Nephron progenitor cell (in vitro differentiated cells): ENCODE results near the gene TPH1.

Experiments
- DNase-seq: peaks from one replicate; pipeline ENCODE4 v3.0.0; 2021
- H3K27ac Mint-ChIP-seq: 2 replicates; pipeline ENCODE4 v1.8.0; 2021; ENCODE audit warnings: mild to moderate bottlenecking, moderate library complexity, mixed read lengths
- H3K27me3 Mint-ChIP-seq: 2 replicates; pipeline ENCODE4 v1.8.0; 2021; ENCODE audit warnings: mild to moderate bottlenecking, low read depth, mixed read lengths; ENCODE audit not compliant: poor library complexity
- H3K36me3 Mint-ChIP-seq: 2 replicates; pipeline ENCODE4 v1.8.0; 2021; ENCODE audit warnings: low read depth, mixed read lengths
- H3K4me1 Mint-ChIP-seq: 2 replicates; pipeline ENCODE4 v1.8.0; 2021; ENCODE audit warnings: mixed read lengths
- H3K4me3 Mint-ChIP-seq: 2 replicates; pipeline ENCODE4 v1.8.0; 2021; ENCODE audit warnings: mild to moderate bottlenecking, moderate library complexity, mixed read lengths
- H3K9me3 Mint-ChIP-seq: 2 replicates; pipeline ENCODE4 v1.8.0; 2021; ENCODE audit warnings: mild to moderate bottlenecking, moderate library complexity, mixed read lengths
- TF ChIP-seq, protein P1 (sequence below): fragments of 200-600 bp; sonication (generic); IDR thresholded peaks from 2 replicates; pipeline ENCODE4 v1.5.0; 2021; ENCODE audit warnings: antibody characterized with exemption

Gene TPH1

GRCh38 chr11:18065572-18065971 is 19.5 kb upstream of the TPH1 start:
- TF ChIP-seq, protein P1, sequence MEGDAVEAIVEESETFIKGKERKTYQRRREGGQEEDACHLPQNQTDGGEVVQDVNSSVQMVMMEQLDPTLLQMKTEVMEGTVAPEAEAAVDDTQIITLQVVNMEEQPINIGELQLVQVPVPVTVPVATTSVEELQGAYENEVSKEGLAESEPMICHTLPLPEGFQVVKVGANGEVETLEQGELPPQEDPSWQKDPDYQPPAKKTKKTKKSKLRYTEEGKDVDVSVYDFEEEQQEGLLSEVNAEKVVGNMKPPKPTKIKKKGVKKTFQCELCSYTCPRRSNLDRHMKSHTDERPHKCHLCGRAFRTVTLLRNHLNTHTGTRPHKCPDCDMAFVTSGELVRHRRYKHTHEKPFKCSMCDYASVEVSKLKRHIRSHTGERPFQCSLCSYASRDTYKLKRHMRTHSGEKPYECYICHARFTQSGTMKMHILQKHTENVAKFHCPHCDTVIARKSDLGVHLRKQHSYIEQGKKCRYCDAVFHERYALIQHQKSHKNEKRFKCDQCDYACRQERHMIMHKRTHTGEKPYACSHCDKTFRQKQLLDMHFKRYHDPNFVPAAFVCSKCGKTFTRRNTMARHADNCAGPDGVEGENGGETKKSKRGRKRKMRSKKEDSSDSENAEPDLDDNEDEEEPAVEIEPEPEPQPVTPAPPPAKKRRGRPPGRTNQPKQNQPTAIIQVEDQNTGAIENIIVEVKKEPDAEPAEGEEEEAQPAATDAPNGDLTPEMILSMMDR: no peak

DNA sequence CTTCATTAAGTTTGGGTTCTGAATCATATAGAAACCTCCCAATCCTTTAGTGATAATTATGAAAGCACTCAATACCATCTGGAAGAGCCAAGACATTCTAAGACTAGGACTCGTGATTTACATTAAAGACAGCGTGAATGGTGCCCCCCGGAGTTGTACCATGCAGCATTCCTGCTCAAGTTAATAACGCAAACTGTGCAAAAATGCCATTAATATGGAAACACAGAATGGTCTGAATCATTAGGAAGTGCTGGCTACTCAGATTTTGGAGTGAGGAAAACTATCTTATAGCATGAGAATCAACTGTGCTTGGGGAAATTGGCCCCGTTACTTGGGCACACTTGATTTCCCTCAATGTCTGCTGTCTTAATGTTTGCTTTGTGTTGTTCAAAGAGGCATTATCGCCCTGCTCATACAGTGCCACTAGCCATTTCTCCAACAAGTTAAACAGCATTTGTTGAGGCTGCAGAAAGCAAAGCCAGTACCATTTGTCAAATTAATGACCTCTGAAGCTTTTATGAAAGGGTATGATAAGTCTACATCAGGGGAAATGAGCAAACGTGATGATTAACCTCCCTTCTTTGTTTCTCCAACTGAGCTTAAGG is 18.5 kb upstream of the TPH1 start:
- Mint-ChIP-seq H3K36me3 (no peaks in the 10 kb centered on the region), H3K27me3 (no peaks in the 10 kb centered on the region), H3K4me1 (no peaks in the 10 kb centered on the region), H3K4me3 (no peak overlapping the region), H3K27ac (no peak overlapping the region), H3K9me3 (no peaks in the 10 kb centered on the region)
- TF ChIP-seq, protein P1: no peak
- no peak for DNase-seq

More at GRCh38 chr11:18065572-18065971, 19.5 kb upstream of the TPH1 start:
- Mint-ChIP-seq H3K27me3 (no peaks in the 10 kb centered on the region), H3K4me3 (no peak overlapping the region), H3K36me3 (no peaks in the 10 kb centered on the region), H3K4me1 (no peaks in the 10 kb centered on the region), H3K27ac (no peak overlapping the region), H3K9me3 (no peaks in the 10 kb centered on the region)
- no peak for DNase-seq

DNA sequence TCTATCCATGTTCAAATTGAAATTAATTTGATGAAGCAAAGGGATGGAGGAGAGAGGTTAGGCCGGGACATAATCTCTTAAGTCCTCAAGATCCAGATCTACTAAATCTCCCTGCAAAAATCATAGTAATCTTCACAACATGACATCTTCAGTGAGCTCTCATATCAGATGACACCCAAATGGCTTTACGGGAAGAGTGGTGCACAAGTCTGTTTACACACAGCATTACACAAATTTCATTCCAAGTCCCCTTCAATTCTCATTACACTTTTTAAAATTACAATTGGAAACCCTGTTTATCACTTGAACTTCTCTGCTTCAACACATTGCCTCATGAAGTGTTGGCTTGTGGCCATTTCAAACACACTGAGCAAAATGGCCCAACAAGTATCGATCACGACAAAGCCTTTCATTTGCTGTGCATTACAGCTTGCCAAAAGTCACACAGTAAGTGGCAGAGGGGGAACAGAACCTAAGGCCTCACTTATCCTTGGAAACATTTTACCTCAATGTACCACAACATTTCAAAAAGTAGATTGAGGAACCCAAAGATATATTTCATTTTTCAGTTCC is 17.9 kb upstream of the TPH1 start:
- TF ChIP-seq, protein P1: no peak

GRCh38 chr11:18063125-18063524 is 17.1 kb upstream of the TPH1 start:
- Mint-ChIP-seq H3K9me3 (no peaks in the 10 kb centered on the region), H3K27me3 (no peaks in the 10 kb centered on the region), H3K4me1 (no peaks in the 10 kb centered on the region), H3K36me3 (no peaks in the 10 kb centered on the region), H3K27ac (no peak overlapping the region), H3K4me3 (no peak overlapping the region)
- TF ChIP-seq, protein P1: no peak
- no peak for DNase-seq

More for the DNA sequence above, 17.9 kb upstream of the TPH1 start:
- H3K4me1 Mint-ChIP-seq: no peaks in the 10 kb centered on the region
- no peaks in the 10 kb centered on the region for H3K9me3 Mint-ChIP-seq
- no peak overlapping the region for H3K27ac Mint-ChIP-seq
- DNase-seq: no peak
- no peak overlapping the region for H3K4me3 Mint-ChIP-seq
- no peaks in the 10 kb centered on the region for H3K36me3 Mint-ChIP-seq
- H3K27me3 Mint-ChIP-seq: no peaks in the 10 kb centered on the region

GRCh38 chr11:18061351-18061750 is 15.3 kb upstream of the TPH1 start:
- Mint-ChIP-seq H3K4me1 (no peaks in the 10 kb centered on the region), H3K27me3 (peaks cover 9% of the 10 kb centered on the region), H3K36me3 (no peaks in the 10 kb centered on the region), H3K9me3 (no peaks in the 10 kb centered on the region), H3K4me3 (no peak overlapping the region), H3K27ac (no peak overlapping the region)
- DNase-seq: no peak
- TF ChIP-seq, protein P1: no peak
